Measurements from ENCODE around the gene LOXL1.

Gene LOXL1

DNA sequence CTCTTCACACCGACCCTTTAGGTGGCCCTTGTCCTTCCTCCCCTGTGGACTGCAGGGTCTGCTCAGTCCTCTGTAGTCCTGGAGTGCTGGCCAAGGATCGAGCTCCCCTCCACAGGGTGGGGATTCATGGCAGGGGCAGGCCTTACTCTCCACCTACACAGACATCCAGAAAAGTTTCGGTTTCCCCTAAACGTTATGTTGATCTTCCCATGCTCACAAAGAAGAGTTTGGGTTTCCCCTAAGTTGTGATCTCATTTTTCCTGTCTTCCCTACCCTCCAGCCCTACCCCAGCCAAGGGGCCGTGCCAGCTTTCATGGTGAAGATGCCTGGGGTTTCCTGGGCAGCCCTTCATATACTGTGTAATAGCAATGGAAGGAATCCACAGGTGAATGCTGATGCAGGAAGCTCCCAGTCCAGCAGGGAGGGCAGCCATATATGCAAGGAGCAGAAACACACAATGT, 55.5 kb downstream of the LOXL1 start:
- no peak for DNase-seq (ENCODE audit: low read depth)

DNA sequence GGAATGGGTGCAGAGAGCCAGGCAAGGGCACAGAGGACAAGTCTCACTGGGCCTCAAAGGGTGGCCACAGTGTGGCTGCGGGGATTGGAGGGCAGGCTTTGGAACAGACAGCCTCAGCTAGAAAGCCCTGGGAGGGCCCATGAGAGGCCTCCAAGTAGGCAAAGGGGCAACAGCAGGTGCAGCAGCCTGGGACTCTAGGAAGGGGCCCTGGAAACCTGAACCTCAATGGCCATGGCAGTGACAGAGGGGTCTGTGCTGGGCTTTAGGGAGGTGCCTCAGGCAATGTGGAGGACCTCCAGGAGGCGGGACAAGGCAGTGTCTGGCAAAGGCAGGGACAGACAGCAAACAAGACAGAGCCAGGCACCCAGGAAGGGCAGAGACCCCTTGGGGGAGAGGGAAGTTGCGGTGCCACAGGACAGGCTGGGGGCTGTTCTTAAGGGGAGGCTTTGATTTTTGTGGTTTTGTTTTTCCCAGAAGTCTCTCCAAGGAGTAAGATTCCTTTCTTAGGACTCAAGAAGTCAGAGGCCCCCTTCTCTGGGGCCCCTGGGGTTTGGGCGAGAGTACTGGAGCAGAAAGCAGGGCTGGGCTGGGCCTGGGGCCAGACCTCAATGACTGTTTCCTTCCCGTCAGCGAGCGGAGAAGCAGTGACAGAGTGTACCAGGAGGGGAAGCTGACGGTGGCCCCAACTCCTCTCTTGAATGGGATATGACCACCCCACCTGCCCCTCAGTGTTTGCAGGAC, 56.1 kb downstream of the LOXL1 start:
- no peak for DNase-seq (ENCODE audit: low read depth)

DNA sequence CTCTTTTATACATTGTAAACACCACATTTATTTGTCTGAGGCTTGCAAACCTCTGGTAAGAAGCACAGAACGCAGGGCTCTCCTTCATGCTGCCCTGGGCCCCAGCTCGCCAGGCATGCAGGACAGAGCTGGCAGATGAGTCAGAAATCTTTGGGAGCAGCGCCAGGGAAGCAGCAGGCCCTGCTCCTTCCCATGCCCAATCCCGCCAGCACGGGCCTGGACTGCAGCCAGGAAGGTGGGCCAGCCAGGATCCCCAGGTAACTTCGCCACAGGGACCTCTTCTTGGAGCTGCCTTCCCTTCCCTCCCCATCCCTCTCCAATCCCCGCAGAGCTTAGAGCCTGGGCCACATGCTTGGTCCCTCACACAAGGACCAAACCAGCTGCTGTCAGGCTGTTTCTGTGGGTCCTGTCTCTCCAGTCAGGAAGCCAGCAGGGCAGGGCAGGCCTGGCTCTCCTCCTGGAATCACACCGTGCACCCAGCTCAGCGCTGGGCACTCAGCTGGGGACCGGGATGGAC, 57.0 kb downstream of the LOXL1 start:
- DNase-seq (ENCODE audit: low read depth) = no peak

DNA sequence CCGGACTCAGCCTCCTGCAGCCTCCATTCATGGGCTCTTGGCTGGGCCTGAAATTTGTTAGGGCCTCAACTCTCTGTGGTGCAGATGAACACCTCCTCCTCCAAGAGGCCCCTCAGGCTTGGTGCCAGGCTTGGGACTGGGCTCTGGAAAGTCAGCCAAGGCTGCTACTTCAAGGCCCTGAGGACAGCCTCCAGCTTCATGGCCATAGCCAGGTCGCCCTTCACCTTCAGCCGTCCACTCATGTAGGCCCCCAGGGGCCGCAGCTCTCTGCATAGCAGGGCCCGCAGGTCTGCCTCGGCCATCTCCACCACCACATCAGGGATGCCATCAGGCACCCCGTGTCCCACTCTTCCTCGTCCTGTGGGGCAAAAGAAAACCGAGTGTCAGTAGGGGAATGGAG, 57.5 kb downstream of the LOXL1 start:
- no peak for DNase-seq (ENCODE audit: low read depth)

DNA sequence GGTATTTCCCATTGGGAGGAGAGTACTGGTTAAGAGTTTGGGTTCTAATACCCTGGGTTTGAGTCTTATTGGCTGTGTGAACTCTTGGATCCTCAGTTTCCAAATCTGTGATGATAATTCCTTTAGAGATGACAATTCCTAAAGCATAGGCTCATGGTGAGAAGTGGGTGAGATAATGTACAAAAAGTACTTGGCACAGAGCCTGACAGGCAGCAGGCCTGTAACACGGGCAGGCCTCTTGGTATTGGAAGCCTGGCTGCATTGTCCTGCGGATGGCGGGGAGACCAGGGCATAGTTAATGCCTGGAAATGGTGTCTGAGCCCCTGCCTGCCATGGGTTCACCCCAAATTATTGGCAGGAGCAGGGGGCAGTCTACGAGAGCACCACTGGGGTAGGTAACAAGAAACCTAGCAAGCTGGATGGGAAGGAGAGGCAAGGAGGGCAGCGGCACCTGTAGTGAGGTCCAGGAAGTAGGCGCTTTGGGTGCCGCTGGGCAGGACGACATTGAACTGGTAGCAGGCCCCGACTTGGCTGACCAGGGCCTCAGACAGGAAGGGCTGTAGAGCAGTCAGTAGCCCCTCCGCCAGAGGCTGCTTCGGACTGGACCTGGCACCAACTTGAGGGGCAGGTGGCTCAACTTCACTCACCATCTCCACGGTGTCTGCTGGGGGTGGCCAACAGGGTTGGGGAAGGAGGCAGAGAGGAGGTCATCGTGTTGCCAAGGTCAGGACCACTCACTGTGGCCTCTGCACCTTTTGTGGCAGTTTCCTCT, 58.1 kb downstream of the LOXL1 start:
- no peak for DNase-seq (ENCODE audit: low read depth)

DNA sequence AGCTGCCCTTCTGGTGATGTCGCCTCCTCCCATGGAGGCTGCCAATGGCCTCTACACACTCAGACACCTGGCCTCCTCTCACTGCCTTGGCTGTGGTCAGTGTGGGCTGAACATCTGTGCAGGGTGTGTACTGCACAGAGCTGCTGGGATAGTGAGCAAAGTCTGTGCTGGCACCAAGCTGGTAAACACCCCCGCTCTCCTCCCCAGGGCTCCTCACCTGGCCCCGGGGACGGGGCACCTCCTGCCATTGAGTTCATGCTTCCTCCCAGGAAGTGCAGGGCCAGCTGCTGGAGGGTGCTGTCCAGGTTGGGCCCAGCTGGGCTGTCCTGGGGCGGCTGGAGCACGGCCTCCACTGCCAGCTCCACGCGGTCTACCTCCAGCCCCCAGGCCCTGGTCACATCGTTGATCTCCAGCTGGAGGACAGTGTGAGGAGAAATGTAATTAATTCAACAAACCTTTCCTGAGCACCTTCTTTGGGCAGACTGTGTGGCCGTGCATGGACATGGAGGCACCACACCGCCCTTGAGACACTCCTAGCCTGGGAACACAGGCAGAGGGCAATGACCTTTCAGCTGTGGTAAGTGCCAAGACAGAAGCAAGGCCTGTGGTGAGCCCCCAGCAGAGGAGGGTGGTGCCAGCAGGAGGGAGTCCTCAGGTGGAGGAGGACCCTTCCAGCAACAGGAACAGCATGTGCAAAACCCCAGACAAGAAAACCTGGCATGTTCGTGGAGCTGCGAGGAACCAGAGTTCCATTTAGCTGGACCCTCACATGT, 59.0 kb downstream of the LOXL1 start:
- no peak for DNase-seq (ENCODE audit: low read depth)

DNA sequence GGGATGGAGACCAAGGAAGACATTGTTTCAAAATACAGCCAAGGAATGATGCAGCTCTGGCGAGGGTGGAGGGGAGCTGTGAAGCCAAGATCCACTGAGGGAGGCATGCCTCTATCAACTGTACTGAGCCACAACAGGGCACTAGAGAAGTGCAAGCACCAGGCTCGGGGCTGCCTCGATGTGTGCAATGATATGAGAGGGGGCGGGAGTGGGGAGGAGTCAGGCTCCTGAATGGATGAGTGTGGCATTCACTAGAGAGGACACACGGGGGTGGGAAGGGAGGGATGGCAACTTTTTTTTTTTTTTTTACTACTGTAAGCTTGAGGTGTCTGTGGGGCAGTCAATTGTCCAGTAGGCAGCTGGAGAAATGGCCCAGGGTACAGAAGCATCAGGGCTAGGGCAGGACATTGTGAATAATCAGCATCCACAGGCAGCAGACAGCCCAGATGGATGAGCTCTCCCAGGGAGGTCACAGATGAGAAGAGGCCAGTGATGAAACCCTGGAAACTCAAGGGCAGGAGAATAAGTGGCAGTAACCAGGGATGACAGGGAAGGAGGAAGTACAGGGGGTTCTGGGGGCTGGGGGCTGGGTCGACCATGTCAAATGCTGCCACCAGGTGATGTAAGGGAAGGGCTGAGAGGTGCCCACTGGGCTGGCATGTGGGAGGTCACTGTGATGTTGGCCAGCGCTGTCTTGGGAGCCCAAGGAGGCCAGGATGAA, 60.0 kb downstream of the LOXL1 start:
- DNase-seq (ENCODE audit: low read depth) = no peak

DNA sequence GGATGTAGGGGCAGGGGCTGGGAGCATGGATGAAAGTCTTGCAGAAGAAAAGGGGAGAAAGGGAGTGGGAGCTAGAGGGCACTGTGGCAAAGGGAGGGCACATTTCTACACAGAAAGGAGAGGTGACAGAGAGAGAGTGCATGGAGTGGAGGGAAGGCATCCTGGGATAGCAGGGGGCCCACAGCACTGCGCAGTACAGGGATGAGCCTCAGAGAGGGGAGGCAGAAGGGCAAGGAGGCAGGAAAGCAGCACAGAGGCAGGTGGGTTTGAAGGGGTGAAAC, 60.5 kb downstream of the LOXL1 start:
- no peak for DNase-seq (ENCODE audit: low read depth)

DNA sequence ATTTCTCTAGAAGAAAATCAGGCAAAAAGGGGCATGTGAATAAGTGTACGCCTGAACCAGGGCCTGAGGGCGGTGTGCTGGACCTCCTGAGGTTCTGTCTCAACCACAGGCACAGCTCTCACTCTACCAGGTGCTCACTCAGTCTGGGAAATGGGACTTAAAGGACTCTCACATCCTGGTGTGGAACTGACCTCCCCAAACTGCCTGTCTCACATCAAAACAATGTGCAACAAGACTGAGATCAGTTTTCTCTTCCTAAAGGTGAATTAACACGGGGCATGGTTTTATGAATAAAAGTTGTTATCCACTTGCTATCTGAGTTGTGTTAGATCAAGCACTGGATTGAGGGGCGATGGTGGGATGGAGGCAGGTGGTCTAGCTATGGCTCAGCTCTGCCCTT, 61.0 kb downstream of the LOXL1 start:
- no peak for DNase-seq (ENCODE audit: low read depth)

DNA sequence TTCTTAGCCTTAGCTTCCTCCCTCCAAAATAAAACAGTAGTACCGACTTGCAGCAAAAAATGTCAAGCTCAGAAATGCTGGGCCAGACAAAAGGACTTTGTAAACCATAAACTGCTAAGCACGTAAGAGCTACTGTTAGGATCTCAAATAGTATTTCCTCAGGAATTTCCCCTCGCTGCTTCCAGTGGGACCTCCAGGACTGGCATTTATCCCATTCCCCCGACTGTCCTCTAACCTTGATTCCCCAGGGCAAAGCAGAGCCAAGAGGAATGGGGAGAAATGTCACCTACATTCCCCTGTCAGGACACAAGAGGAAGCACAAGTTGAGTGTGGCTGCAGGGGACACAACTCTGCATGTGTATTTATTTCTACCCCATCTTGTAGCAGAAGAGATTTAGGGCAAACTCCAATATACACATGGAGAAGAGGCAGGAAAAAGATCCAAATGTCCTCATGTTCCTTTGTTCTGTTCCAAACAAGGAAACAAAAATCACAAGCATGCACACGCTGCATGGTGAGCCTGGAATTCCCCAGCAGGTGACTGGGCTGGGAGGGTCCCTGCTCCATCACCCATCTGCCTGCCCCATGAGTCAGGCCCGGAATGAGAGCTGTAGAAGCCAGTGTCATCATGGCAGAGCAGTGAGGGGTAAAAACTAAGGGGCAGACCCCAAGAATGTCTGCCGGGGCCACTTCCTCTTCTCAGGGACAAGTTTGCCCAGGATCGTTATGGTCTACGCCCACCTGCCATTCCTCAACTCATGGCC, 61.6 kb downstream of the LOXL1 start:
- DNase-seq (ENCODE audit: low read depth) = no peak

DNA sequence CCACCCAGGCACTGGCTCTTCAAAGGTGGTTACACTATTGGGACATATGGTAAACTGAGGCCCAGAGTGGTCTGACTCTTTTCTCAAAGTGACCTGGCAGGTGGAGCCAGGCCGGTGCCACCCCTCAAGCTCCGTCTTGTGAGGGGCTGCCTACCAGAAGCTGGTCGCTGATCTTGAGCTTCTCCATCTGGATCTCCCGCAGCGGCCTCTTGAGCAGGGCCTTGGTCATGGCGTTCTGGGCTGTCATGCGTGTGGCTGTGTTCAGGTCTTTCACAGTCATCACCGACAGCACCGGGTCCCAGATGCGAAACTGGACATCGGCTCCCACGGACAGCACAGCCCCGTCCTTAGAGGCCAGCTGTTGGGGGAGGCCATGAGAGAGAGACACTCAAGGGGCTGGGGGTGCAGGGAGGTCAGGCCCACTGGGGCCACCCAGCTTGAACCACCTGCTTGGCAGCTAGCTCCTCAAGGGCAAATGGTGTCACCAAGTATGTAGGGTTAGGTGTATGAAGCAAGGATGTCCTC, 62.2 kb downstream of the LOXL1 start:
- DNase-seq (ENCODE audit: low read depth) = no peak

DNA sequence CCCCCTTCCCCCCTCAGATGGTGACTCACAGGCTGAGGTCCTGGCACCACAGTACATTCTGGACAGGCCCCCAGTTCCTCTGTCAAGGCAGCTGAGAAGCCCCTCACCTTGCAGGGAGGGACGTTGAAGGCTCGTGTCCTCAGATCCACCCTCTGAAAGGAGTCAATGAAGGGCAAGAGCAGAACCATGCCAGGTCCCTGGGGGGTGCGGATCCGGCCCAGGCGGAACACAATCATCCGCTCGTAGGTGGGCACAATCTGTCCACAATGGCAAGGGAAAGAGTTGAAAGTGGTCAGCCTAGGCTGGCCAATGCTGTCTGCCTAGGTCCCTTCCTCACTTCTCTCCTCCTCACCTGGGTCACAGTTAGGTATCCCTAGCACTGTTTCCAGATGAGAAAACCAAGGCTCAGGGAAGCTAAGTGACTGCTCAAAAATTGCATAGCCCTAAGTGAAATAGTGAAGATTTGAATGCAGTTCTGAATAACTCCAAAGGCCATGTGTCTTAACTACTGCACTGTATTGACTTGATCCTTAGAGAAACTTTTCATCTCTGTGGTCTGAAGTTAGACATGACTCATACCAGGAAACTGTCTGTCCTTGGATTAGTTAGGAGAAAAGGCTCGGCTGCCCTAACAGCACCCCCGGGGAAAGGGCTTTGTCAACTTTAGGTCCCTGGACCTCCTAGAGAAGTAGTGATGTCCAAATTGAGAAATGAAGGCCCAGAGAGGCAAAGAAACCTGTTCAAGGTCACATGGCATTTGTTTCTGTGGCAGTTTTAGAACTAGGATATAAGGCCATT, 62.9 kb downstream of the LOXL1 start:
- DNase-seq (ENCODE audit: low read depth) = no peak

DNA sequence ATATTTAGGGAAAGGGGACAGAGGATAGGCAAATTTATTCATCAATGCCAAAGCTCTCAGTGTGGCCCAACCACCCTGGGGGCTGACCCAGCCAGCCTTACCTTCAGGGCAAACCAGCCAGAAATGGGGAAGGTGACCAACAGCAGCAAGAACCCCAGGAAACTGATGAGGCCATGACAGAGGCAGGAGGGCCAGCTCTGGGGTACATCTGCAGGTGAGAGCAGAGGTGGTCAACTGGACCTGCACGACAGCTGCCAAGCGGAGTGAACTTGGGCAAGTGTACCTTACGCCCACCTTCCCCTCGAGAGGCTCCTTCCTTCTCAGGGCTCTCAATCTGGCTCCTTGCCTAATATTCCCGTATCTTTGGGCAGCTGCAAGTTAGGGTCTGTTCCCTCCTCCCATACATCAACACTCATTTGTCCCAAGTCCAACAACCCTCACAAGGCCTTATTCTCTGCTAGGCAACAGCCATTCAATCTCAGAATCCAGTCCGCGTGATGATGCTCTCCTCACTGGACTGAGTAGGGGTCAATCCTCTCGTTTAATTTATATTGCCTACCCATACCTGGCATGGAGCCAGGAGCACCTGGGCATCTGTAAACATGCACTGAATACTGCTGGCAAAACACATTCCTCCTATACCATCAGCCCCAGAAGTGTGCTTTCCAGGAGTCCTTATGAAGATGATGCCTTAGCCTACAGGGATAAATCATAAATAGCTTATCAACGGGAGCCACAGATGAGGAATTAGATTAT, 64.2 kb downstream of the LOXL1 start:
- DNase-seq (ENCODE audit: low read depth) = no peak

DNA sequence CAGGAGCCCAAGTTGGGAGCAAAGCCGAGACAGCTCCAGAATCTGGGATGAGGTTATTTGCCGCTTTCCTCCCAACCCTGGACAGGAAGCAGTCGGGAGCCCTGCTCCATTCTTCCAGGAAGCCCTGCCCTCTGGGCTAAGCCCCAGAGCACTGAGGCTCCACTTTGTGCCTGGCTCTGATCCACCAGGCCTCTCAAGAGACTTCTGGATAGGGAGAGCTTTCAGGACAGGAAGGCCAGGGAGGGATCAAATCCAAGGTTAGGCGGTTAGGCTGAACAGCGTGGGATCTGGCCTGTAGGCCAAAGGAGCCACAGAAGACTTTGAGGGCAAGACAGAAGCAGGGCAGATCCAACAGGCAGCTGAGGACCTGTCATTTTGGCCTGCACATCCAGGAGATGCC, 65.0 kb downstream of the LOXL1 start:
- no peak for DNase-seq (ENCODE audit: low read depth)

DNA sequence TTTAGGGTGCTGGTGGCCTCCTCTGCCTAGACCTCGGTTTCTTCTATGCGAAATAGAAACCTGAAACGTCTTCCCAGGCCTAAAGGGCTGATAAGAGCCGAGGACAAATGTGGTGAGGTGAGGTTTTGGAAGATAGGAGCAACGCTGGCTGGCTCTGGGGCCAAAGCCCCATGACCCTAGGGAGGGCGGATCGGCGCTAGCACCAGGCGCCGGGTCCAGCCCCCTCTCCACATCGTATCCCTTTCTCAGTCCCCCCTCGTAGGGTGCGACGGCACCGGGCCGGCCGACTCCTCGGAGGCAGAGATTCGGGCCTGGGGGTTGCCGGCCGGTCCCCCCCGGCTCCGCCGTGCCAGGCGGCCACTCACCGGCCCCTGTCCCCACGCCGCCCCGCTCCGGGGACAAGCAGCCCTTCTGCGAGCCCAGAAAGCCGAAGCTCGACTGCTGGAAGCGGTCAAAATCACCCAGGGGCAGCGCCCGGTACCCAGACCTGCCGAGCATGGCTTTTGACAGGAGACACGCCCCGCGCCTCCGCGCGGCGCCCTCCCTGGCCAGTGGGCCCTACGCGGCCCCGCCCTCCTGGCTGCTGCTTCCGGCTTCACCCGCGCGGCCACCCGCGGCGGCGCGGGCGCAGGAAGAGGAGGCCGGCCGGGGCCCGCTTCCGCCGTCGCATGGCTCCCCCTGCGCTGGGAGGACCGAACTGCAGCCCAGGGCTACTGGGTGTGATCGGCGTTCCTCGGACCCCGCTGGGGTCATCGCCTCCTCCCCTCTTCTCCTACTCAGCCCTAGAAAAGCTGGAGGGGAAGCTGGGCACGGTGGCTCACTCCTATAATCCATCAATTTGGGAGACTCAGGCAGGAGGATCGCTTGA, 65.7 kb downstream of the LOXL1 start, which contains the start of gene STOML1:
STOML1 (minus strand) TSS at position 570 of the 868 bp plus-strand sequence; CDS start at position 498, 72 bp downstream.
- DNase-seq (ENCODE audit: low read depth) = no peak

DNA sequence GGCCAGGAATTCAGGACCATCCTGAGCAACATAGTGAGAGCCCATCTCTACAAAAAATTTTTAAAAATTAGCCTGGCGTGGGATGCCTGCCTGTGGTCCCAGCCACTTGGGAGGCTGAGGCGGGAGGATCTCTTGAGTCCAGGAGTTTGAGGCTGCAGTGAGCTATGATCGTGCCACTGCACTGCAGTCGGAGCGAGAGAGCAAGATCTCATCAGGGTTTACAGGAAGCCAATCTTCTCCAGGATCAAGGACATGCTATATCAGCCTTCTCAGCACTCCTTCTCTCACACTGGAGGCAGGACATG, 66.3 kb downstream of the LOXL1 start:
- DNase-seq (ENCODE audit: low read depth) = no peak

DNA sequence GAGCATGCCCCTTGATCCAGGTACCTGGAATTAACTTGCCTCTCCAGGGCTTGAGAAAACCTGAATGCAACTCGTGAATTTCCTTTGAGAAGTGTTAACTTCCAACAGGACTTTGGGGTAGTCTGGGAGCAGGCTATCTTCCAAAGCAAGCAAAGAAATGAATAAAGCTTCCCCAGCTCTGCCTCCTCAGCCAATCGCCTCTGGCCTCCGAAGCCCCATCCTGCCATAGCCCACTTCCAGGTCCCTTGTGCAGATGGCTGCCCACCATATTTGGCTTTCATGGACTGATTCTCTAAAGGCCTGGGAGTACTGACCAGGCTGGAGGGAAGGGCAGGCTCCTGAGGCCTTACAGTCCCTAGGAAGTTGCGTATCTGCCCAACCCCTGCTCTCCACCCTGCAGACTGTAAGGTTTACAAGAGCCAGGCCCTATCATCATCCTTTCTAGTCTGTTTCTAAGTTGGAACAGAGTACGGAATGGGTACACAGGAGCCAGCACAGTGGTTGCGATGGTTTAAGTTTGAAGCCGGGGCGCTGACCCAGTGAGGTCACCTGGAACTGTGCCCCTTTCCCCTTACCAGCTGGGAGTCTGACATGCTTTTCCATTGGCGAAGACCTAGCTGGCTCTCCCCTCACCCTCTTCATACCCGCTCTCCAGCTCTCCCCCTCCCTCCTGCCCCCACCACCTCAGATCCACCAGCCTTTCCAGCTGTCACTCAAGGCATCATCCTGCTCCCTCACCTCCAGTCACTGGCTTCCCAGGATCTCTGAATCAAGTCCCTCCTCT, 67.1 kb downstream of the LOXL1 start:
- no peak for DNase-seq (ENCODE audit: low read depth)

DNA sequence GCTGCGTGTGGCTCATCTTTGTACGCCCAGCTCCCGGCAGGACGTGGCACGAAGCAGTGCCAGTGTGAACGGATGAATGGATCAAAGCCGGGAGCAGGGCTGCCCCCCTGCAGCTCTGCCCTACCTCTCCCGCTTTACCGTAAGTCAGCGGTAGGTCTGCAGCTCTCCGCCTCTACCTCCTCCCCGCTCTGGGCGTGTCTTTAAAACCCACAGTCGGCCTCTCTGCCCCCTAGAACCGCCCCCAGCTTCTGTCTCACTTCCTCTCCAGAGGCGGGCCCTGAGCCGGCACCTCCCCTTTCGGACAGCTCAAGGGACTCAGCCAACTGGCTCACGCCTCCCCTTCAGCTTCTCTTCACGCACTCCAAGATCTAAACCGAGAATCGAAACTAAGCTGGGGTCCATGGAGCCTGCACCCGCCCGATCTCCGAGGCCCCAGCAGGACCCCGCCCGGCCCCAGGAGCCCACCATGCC, 68.2 kb downstream of the LOXL1 start, which contains the start of gene PML:
PML (plus strand) TSS at position 304 of the 471 bp plus-strand sequence; CDS start at position 401, 97 bp downstream.
- peak; percentile 82 for DNase-seq (ENCODE audit: low read depth)
